HL-60 (cell line): ENCODE results near the gene KIF12.

Experiments used
- DNase-seq, 2 experiments: peaks; one replicate each; pipeline ENCODE4 v3.0.0-alpha.2; 2010 to 2020; ENCODE audit warnings: low read depth in 1 of 2, low spot score in 1 of 2
- H3K27ac ChIP-seq: fragments of 250-450 bp; sonication (Bioruptor Pico); replicated peaks from 2 replicates; pipeline ENCODE4 v1.5.1; 2020; ENCODE audit warnings: mild to moderate bottlenecking, moderate library complexity
- H3K27me3 ChIP-seq: fragments of 250-450 bp; sonication (Bioruptor Pico); 2 replicates; pipeline ENCODE4 v1.5.1; 2021; ENCODE audit warnings: mild to moderate bottlenecking, moderate library complexity; ENCODE audit not compliant: insufficient read depth, poor library complexity, severe bottlenecking
- H3K4me3 ChIP-seq: replicated peaks from 2 replicates; pipeline ENCODE4 v1.5.1; 2011; ENCODE audit warnings: mild to moderate bottlenecking, control low read depth, low read length; ENCODE audit not compliant: insufficient read depth
- CTCF ChIP-seq: IDR thresholded peaks from one replicate; pipeline ENCODE4 v1.5.1; 2011; ENCODE audit warnings: low read length, control low read depth, inconsistent platforms; ENCODE audit not compliant: insufficient read depth
- GABPA ChIP-seq: IDR thresholded peaks from 2 replicates; pipeline ENCODE4 v1.6.1; 2012; ENCODE audit warnings: low read depth
- POLR2AphosphoS5 ChIP-seq: IDR thresholded peaks from 2 replicates; pipeline ENCODE4 v1.6.1; 2012; ENCODE audit warnings: low read depth
- REST ChIP-seq: IDR thresholded peaks from 2 replicates; pipeline ENCODE4 v1.6.1; 2012; ENCODE audit warnings: low read depth; ENCODE audit not compliant: insufficient replicate concordance
- SPI1 ChIP-seq: IDR thresholded peaks from 2 replicates; pipeline ENCODE4 v1.6.1; 2012; ENCODE audit warnings: low read depth, mild to moderate bottlenecking, borderline replicate concordance

Gene KIF12

GRCh38 chr9:114099669-114100270, 678 bp upstream of the KIF12 start:
- no peak for DNase-seq
- Histone ChIP-seq H3K4me3 (no peak overlapping the region), H3K27me3 (peaks cover 13% of the 10 kb centered on the region), H3K27ac (no peak overlapping the region)
- TF ChIP-seq POLR2AphosphoS5 (no peak), REST (no peak), SPI1 (no peak), GABPA (no peak), CTCF (no peak)

- Histone ChIP-seq H3K27me3 (peaks cover 13% of the 10 kb centered on the region), H3K4me3 (peak overlapping the region; percentile 50), H3K27ac (no peak overlapping the region)
- TF ChIP-seq REST (no peak), GABPA (no peak), SPI1 (no peak), CTCF (no peak), POLR2AphosphoS5 (no peak)
- DNase-seq = peak in 1 of 2 experiments; percentile 31
Measured at GRCh38 chr9:114098021-114098935, 814 bp downstream of the KIF12 start.

- peak overlapping the region; percentile 50 for H3K4me3 ChIP-seq
- no peak overlapping the region for H3K27ac ChIP-seq
Measured at GRCh38 chr9:114097613-114098020, 1.5 kb downstream of the KIF12 start.

More at GRCh38 chr9:114097613-114098020, 1.5 kb downstream of the KIF12 start:
- TF ChIP-seq CTCF = no peak
- no peak for TF ChIP-seq GABPA
- TF ChIP-seq REST = no peak
- no peak for TF ChIP-seq SPI1
- no peak for TF ChIP-seq POLR2AphosphoS5
- no peak for DNase-seq
- H3K27me3 ChIP-seq = peaks cover 13% of the 10 kb centered on the region
